ENCODE measurements around the gene ANAPC13.
A peak's percentile ranks its signal among the peaks of the same experiment; 100 is the strongest.

Gene ANAPC13, protein sequence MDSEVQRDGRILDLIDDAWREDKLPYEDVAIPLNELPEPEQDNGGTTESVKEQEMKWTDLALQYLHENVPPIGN

GRCh38 chr3:134485718-134486576 is at the start of gene ANAPC13, which contains the start of gene CEP63:
Gene ANAPC13, minus strand, starts transcription at chr3:134485985. Its CDS starts 3,081 bp downstream, at chr3:134482904.
Gene CEP63, plus strand, starts transcription at chr3:134486057. Its CDS starts 9,264 bp downstream, at chr3:134495321.
- peak; percentile 97 for DNase-seq

- no peak for DNase-seq
Observed at GRCh38 chr3:134535186-134535970, 49.6 kb upstream of the ANAPC13 start.

- DNase-seq: no peak
Observed at GRCh38 chr3:134533493-134533892, 47.7 kb upstream of the ANAPC13 start.

GRCh38 chr3:134527538-134528186 is 41.9 kb upstream of the ANAPC13 start:
- DNase-seq: no peak

GRCh38 chr3:134527037-134527436 is 41.3 kb upstream of the ANAPC13 start:
- no peak for DNase-seq

GRCh38 chr3:134526319-134526718 is 40.5 kb upstream of the ANAPC13 start:
- no peak for DNase-seq

GRCh38 chr3:134525293-134525692 is 39.5 kb upstream of the ANAPC13 start:
- no peak for DNase-seq

GRCh38 chr3:134522541-134522940 is 36.8 kb upstream of the ANAPC13 start:
- DNase-seq: no peak

- DNase-seq: no peak
Observed at GRCh38 chr3:134517791-134518190, 32.0 kb upstream of the ANAPC13 start.

DNA sequence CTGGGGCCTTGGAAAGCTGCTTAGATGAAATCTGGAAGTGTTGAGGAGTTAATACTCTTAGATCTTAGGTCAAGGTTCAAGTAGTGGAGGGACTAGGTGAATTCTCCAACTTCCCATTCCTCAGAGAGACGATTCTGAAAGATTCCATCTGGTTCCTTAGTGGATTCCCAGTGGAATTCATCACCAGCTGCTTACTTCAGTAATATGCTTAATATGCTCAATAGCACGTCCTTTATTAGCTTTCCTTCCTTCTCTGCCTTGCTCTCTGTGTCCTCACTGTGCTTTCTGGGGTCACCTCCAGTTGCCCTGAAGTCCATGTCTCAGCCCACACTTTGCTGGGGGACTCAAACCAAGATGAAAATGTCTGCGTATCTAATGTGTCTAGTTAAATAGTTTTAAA is 31.1 kb upstream of the ANAPC13 start:
- no peak for DNase-seq

DNA sequence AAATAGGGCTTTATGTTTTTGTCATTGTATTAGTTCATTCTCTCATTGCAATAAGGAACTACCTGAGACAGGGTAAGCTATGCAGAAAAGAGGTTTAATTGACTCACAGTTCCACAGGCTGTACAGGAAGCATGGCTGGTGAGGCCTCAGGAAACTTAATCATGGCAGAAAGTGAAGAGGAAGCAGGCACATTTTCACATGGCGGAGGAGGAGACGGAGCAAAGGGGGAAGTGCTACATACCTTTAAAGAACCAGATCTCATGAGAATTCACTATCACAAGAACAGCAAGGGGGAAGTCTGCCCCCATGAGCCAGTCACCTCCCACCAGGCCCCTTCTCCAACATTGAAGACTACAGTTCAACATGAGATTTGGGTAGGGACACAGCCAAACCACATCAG is 25.7 kb upstream of the ANAPC13 start:
- no peak for DNase-seq

DNA sequence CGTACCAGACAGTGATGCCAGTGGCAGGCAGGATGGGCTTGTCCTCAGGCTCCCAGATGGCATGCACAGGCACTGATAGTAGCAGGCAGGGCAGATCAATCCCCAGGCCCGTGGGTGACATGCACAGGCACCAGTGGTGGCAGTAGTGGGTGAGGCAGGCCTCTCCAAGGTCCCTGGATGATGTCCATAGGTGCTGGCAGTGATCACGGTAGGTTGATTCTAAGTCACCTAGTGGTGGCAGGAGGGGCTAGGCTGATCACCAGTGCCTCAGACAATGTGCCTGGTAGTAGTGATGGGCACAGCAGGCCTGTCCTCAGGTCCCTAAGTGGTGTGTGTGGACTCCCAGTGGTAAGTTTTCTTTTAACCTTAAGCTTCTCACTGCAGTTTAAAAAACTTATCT is 19.7 kb upstream of the ANAPC13 start:
- no peak for DNase-seq

DNA sequence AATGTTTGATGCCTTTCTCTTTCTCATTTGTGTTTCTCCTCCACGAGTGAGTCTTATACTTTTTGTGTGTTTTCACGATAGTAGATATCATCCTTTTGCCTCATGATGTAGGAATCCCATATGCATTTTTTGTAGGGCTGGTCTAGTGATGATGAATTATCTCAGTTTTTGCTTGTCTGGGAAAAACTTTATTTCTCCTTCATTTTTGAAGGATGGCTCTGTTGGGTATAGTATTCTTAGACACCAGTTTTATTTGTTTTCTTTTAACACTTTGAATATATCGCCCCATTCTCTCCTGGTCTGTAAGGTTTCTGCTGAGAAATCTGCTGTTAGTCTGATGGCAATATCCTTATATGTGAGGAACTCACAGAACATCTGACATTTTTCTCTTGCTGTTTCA is 18.3 kb upstream of the ANAPC13 start:
- DNase-seq: no peak

DNA sequence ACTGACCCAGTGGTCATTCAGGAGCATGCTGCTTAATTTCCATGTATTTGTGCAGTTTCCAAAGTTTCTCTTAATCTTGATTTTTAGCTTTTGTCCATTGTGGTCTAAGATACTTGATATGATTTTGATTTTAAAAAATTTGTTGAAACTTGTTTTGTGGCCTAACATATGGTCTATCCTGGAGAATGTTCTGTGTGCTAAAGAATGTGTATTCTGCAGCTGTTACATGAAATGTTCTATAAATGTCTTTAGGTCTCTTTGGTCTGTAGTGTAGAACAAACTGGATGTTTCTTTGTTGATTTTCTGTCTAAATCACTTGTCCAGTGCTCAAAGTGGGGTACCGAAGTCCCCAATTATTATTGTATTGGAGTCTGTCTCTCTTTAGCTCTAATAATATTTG is 17.5 kb upstream of the ANAPC13 start:
- DNase-seq: no peak

DNA sequence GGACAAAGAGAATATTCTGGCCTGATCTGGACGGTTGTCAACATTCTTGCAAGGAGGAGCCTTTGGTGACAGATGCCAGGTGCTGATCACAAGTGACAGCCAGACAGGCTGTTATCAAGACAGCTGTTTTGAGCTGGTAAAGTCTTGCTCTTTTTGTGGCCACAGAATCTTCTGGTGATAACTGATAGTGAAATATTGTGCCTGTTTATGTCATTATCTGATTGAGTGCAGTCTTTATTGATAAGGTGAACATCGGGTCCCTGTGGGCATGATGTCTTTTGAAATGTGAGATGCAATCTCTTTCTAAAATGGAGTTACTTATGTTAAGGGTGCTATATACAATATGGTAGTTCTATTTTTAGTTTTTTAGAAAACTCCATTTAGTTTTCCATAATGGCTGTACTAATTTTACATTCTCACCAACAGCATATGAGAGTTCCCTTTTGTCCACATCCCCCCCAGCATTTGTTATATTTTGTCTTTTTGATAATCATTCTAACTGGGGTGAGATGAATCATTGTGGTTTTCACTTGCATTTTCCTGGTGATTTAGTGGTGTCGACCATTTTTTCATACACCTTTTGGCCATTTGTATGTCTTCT is 10.8 kb upstream of the ANAPC13 start:
- no peak for DNase-seq

- DNase-seq: no peak
Observed at GRCh38 chr3:134495980-134496379, 10.2 kb upstream of the ANAPC13 start.

DNA sequence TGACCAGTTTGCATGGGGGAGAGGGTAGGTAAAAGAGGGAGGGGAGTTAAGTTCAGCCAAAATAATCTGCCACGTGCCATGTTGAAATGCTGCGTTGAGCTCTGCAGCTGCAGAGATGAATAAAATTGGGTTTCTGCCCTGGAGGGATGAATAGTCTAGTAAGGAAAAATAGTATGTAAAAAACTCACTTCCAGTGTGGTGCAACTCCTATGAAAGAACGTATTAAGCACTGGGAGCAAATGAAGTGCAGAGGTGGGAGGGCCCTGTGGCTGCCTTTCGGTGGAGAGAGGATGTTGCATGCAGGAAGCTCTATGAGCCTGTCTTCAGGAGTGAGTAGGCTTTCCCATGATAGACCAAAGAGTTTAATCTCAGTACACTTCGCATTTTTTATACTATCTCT is 8.7 kb upstream of the ANAPC13 start:
- no peak for DNase-seq

DNA sequence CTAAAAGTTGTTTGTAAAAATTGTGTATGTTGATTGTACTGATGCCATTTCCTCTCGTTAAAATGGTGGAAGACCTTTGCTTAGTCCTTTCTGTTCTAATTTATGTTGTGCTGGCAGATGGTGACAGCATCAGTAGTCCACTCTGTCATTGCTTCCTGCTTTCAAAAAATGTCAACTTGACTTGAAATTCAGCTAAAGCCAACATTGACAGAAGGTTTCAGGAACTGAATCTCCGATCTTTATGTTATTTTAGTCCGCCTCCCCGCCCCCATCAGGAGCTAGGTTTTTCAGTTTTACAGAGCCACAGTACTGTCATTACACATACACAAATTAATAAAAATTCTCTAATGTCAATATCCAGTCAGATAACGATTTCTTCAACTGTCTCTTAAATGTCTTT is 1.6 kb upstream of the ANAPC13 start:
- no peak for DNase-seq

- DNase-seq: peak; percentile 42
Observed at GRCh38 chr3:134486577-134487041, 824 bp upstream of the ANAPC13 start.

GRCh38 chr3:134485075-134485717 is 589 bp downstream of the ANAPC13 start:
- no peak for DNase-seq

GRCh38 chr3:134483195-134483900 is 2.4 kb downstream of the ANAPC13 start:
- no peak for DNase-seq

DNA sequence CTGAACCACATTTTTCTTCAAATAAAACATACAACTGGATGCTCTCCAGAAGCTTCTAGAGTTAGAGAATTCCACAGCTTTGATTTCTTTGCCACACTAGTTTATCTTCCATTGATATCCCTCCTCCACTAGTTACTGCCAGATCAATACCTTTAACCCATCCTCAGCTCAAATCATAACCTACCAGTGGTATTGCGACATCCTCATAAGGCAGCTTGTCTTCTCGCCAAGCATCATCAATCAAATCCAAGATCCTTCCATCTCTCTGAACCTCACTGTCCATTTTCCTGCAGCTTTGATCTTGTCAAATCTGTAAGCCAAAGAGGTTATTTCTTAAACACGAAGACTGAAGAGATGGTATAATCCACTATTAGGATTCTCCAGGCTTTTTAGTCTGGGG is 3.2 kb downstream of the ANAPC13 start:
- no peak for DNase-seq
